SK-N-SH (cell line): ENCODE data around the gene SFXN5. TPM values are rescaled to one million over a fixed set of nuclear protein-coding genes. Genes with fewer than 3 reads are reported as not detected.

Experiments used
- CTCF ChIA-PET: fragments of 300-600, 350-600 bp; formaldehyde crosslinking; extraction: SDS; loops from one replicate; lab custom pipeline; 2021; lab: Yijun Ruan, JAX
- POLR2A ChIA-PET: fragments of 350-600 bp; sonication (Branson Sonifier 250); formaldehyde crosslinking; extraction: SDS; loops from one replicate; lab custom pipeline; 2020; ENCODE audit warnings: antibody characterized with exemption, inconsistent platforms; lab: Yijun Ruan, JAX
- DNase-seq: peaks from one replicate; pipeline ENCODE4 v3.0.0; 2012
- H2AFZ ChIP-seq: fragments of 200-600 bp; sonication (generic); 2 replicates; pipeline ENCODE4 v1.8.1; 2016; ENCODE audit warnings: antibody characterized with exemption, mild to moderate bottlenecking, low read depth
- H3F3A ChIP-seq: fragments of 200-600 bp; sonication (generic); replicated peaks from 2 replicates; pipeline ENCODE3; 2016; ENCODE audit warnings: antibody characterized with exemption, mild to moderate bottlenecking; ENCODE audit not compliant: insufficient read depth
- H3K27ac ChIP-seq, 2 experiments: fragments of 200-500 bp in 1 of 2; fragments of 200-600 bp in 1 of 2; sonication (Bioruptor generic) in 1 of 2; sonication (generic), shearing (Covaris generic) in 1 of 2; 2 replicates each; pipeline versions ENCODE4 v1.5.1 to v1.6.1; 2014 to 2016; ENCODE audit warnings: low read depth in 2 of 2, inconsistent platforms in 1 of 2, low read length in 1 of 2, mild to moderate bottlenecking in 1 of 2, mixed read lengths in 1 of 2
- H3K27me3 ChIP-seq: fragments of 200-600 bp; sonication (generic), shearing (Covaris generic); 2 replicates; pipeline ENCODE4 v1.6.1; 2016; ENCODE audit warnings: mixed run types; ENCODE audit not compliant: insufficient read depth
- H3K36me3 ChIP-seq, 2 experiments: fragments of 200-500 bp in 1 of 2; fragments of 200-600 bp in 1 of 2; sonication (Bioruptor generic) in 1 of 2; sonication (generic) in 1 of 2; replicated peaks in 1 of 2; 2 replicates each; pipeline versions ENCODE3 to v1.5.1; 2014 to 2016; ENCODE audit warnings: low read length in 1 of 2, mild to moderate bottlenecking in 1 of 2; ENCODE audit not compliant: insufficient read depth in 2 of 2, control insufficient read depth in 1 of 2
- H3K4me1 ChIP-seq, 2 experiments: fragments of 200-500 bp in 1 of 2; fragments of 200-600 bp in 1 of 2; sonication (Bioruptor generic) in 1 of 2; sonication (generic), shearing (Covaris generic) in 1 of 2; 2 replicates each; pipeline versions ENCODE4 v1.5.1 to v1.6.1; 2014 to 2016; ENCODE audit warnings: low read depth in 1 of 2, low read length in 1 of 2, mixed run types in 1 of 2; ENCODE audit not compliant: insufficient read depth in 2 of 2, control insufficient read depth in 1 of 2
- H3K4me2 ChIP-seq: fragments of 200-600 bp; sonication (generic), shearing (Covaris generic); 2 replicates; pipeline ENCODE4 v1.6.1; 2017; ENCODE audit warnings: mixed run types
- H3K4me3 ChIP-seq, 2 experiments: fragments of 200-500 bp in 1 of 2; fragments of 200-600 bp in 1 of 2; sonication (Bioruptor generic) in 1 of 2; sonication (generic), shearing (Covaris generic) in 1 of 2; 2 replicates each; pipeline versions ENCODE4 v1.5.1 to v1.8.1; 2014 to 2016; ENCODE audit warnings: low read depth in 2 of 2, inconsistent platforms in 1 of 2, low read length in 1 of 2, mild to moderate bottlenecking in 1 of 2, mixed read lengths in 1 of 2, moderate library complexity in 1 of 2
- H3K79me2 ChIP-seq: fragments of 200-600 bp; sonication (generic); 2 replicates; pipeline ENCODE4 v1.8.1; 2017; ENCODE audit warnings: mild to moderate bottlenecking; ENCODE audit not compliant: insufficient read depth
- H3K9ac ChIP-seq: fragments of 200-600 bp; sonication (generic); 2 replicates; pipeline ENCODE4 v1.6.1; 2017; ENCODE audit warnings: mixed run types
- H3K9me2 ChIP-seq: fragments of 200-600 bp; sonication (generic); 2 replicates; pipeline ENCODE4 v1.6.1; 2017; ENCODE audit warnings: mixed run types
- H3K9me3 ChIP-seq: fragments of 200-600 bp; sonication (generic); 2 replicates; pipeline ENCODE4 v1.6.1; 2017; ENCODE audit warnings: mixed run types, mild to moderate bottlenecking, moderate library complexity
- H4K20me1 ChIP-seq: fragments of 200-600 bp; sonication (generic); 2 replicates; pipeline ENCODE4 v1.6.1; 2017; ENCODE audit warnings: mild to moderate bottlenecking, mixed run types; ENCODE audit not compliant: insufficient read depth
- CHD2 ChIP-seq: fragments of 150-350 bp; IDR thresholded peaks from 2 replicates; pipeline ENCODE4 v1.6.1; 2018; ENCODE audit warnings: low read length; ENCODE audit not compliant: partially characterized antibody
- EP300 ChIP-seq, 2 experiments: IDR thresholded peaks; 2 replicates each; pipeline versions ENCODE4 v1.4.0 to v1.6.1; 2012; ENCODE audit warnings: borderline replicate concordance in 1 of 2, low read depth in 1 of 2, low read length in 1 of 2
- FOSL2 ChIP-seq: IDR thresholded peaks from 2 replicates; pipeline ENCODE4 v1.4.0; 2012; ENCODE audit warnings: low read depth, mild to moderate bottlenecking, moderate library complexity, borderline replicate concordance
- GATA2 ChIP-seq: sonication (generic); formaldehyde crosslinking; IDR thresholded peaks from 2 replicates; pipeline ENCODE4 v1.5.0; 2020; ENCODE audit warnings: mild to moderate bottlenecking, missing genetic modification reagents
- MAX ChIP-seq: IDR thresholded peaks from 2 replicates; pipeline ENCODE4 v1.4.0; 2012; ENCODE audit warnings: low read depth
- MEF2A ChIP-seq: IDR thresholded peaks from 2 replicates; pipeline ENCODE4 v1.4.0; 2012; ENCODE audit warnings: low read depth, borderline replicate concordance
- MXI1 ChIP-seq: IDR thresholded peaks from 2 replicates; pipeline ENCODE4 v1.6.1; 2012; ENCODE audit warnings: mild to moderate bottlenecking, low read depth, low read length, improper control_type of control experiment
- NRF1 ChIP-seq: IDR thresholded peaks from 2 replicates; pipeline ENCODE4 v1.6.1; 2012; ENCODE audit warnings: low read depth, mild to moderate bottlenecking, low read length
- PBX3 ChIP-seq: IDR thresholded peaks from 2 replicates; pipeline ENCODE4; 2012
- POLR2AphosphoS5 ChIP-seq: IDR thresholded peaks from 2 replicates; pipeline ENCODE4 v1.6.1; 2012; ENCODE audit warnings: low read depth, low read length
- RCOR1 ChIP-seq: fragments of 150-350 bp; IDR thresholded peaks from 2 replicates; pipeline ENCODE4 v1.6.1; 2017; ENCODE audit warnings: antibody characterized with exemption, low read length
- RFX5 ChIP-seq: IDR thresholded peaks from 2 replicates; pipeline ENCODE4 v1.6.1; 2012; ENCODE audit warnings: mild to moderate bottlenecking, improper control_type of control experiment, low read length
- RXRA ChIP-seq: IDR thresholded peaks from 2 replicates; pipeline ENCODE4 v1.4.0; 2012; ENCODE audit warnings: low read depth, mild to moderate bottlenecking, borderline replicate concordance
- TAF1 ChIP-seq: IDR thresholded peaks from 2 replicates; pipeline ENCODE4 v1.6.1; 2012; ENCODE audit warnings: low read depth, mild to moderate bottlenecking, low read length, moderate library complexity, borderline replicate concordance
- USF1 ChIP-seq: IDR thresholded peaks from 2 replicates; pipeline ENCODE4 v1.4.0; 2012; ENCODE audit warnings: low read depth, borderline replicate concordance
- USF2 ChIP-seq: fragments of 150-350 bp; IDR thresholded peaks from 2 replicates; pipeline ENCODE4 v1.6.1; 2017; ENCODE audit warnings: antibody characterized with exemption, low read length, low read depth, borderline replicate concordance
- WGBS: methylation state at CpG from one replicate; pipeline ENCODE4 v1.1.6; 2017; ENCODE audit warnings: low lambda C conversion rate; 5-methylcytosine and 5-hydroxymethylcytosine counted together
- polyA plus RNA-seq, 3 experiments: library from polyadenylated mRNA; depleted of rRNA; stranded (reverse); fragments of >200 nt; gene quantifications; 2 replicates each; pipeline ENCODE4 v1.2.3, GENCODE V29; 2012

Gene SFXN5
- polyA plus RNA-seq, 1 of the 3 experiments (the other 2 are of a cell fraction), result 9.9 TPM

GRCh38 chr2:73020657-73021370, 50.7 kb downstream of the SFXN5 start:
- peak; percentile 46 for DNase-seq

GRCh38 chr2:73020306-73020656, 51.2 kb downstream of the SFXN5 start:
- Histone ChIP-seq H3K27ac (peak overlapping the region in 1 of 2 experiments; percentile 37; a peak in 1 of 4 replicates), H3K36me3 (peaks cover 3 to 5% of the 10 kb centered on the region in 2 experiments), H3F3A (peaks cover 3% of the 10 kb centered on the region), H3K4me3 (no peak overlapping the region), H2AFZ (no peak overlapping the region), H3K4me1 (peaks cover 0 to 12% of the 10 kb centered on the region in 2 experiments; a peak in 2 of 4 replicates), H3K4me2 (0 out of 2 replicates have a peak overlapping the region, but pooled peaks have one; percentile 24), H4K20me1 (no peaks in the 10 kb centered on the region), H3K9me2 (no peaks in the 10 kb centered on the region), H3K9me3 (no peaks in the 10 kb centered on the region), H3K79me2 (no peaks in the 10 kb centered on the region), H3K27me3 (no peaks in the 10 kb centered on the region), H3K9ac (no peak overlapping the region)
- DNase-seq, result no peak
- ChIA-PET CTCF (interaction anchor here (0.8 to 1.0 kb wide), 2 partner anchors 10 to 27 kb away, joined by 3 read pairs; no protein-coding TSS in a partner anchor), POLR2A (no interaction called here)
- TF ChIP-seq MEF2A (no peak), RFX5 (no peak)
- 100% methylated on average over 7 of the region's 8 CpGs for WGBS

More at GRCh38 chr2:73020657-73021370, 50.7 kb downstream of the SFXN5 start:
- Histone ChIP-seq H3K4me2 (peak overlapping the region; percentile 24), H3K4me1 (peaks cover 0 to 12% of the 10 kb centered on the region in 2 experiments; a peak in 2 of 4 replicates), H3F3A (peaks cover 3% of the 10 kb centered on the region), H3K27me3 (no peaks in the 10 kb centered on the region), H3K9ac (no peak overlapping the region), H2AFZ (no peak overlapping the region), H4K20me1 (no peaks in the 10 kb centered on the region), H3K9me2 (no peaks in the 10 kb centered on the region), H3K4me3 (no peak overlapping the region), H3K27ac (peak overlapping the region in 1 of 2 experiments; percentile 37; a peak in 2 of 4 replicates), H3K79me2 (no peaks in the 10 kb centered on the region), H3K36me3 (peaks cover 3 to 5% of the 10 kb centered on the region in 2 experiments), H3K9me3 (no peaks in the 10 kb centered on the region)
- TF ChIP-seq PBX3 (no peak), GATA2 (CRISPR knock-in tag) (peak; percentile 40; the same call in 1 of the 2 replicates)
- 76% methylated on average over 7 of the region's 12 CpGs for WGBS
- ChIA-PET CTCF (interaction anchor here (0.8 to 1.0 kb wide), 2 partner anchors 11 to 27 kb away, joined by 3 read pairs; no protein-coding TSS in a partner anchor), POLR2A (no interaction called here)

- H3K9me2 ChIP-seq, result no peaks in the 10 kb centered on the region
- peaks cover 0 to 12% of the 10 kb centered on the region in 2 experiments; a peak in 3 of 4 replicates for H3K4me1 ChIP-seq
- H3F3A ChIP-seq, result peaks cover 20% of the 10 kb centered on the region
- no peak overlapping the region for H3K4me3 ChIP-seq
- no peak overlapping the region for H3K9ac ChIP-seq
- no peak overlapping the region for H2AFZ ChIP-seq
- DNase-seq, result no peak
- ChIA-PET POLR2A (no interaction called here), CTCF (interaction anchor here (1.1 to 2.0 kb wide), 4 partner anchors 67 to 159 kb away, joined by 3 to 7 read pairs (median 6); no protein-coding TSS in a partner anchor)
- no peaks in the 10 kb centered on the region for H3K9me3 ChIP-seq
- no peaks in the 10 kb centered on the region for H3K27me3 ChIP-seq
- H3K79me2 ChIP-seq, result no peaks in the 10 kb centered on the region
- no peaks in the 10 kb centered on the region for H4K20me1 ChIP-seq
- H3K4me2 ChIP-seq, result no peak overlapping the region
- 94% methylated on average over 2 of the region's 2 CpGs for WGBS
- H3K36me3 ChIP-seq, result peaks cover 3 to 5% of the 10 kb centered on the region in 2 experiments
- no peak overlapping the region for H3K27ac ChIP-seq
- no peak for TF ChIP-seq TAF1
- no peak for TF ChIP-seq MXI1
- no peak for TF ChIP-seq FOSL2
- no peak for TF ChIP-seq USF2
- no peak for TF ChIP-seq CHD2
- no peak for TF ChIP-seq MEF2A
- TF ChIP-seq EP300 (IDR thresholded peaks at IDR 0.05; ENCODE audit: borderline replicate concordance in 1 of 2, low read depth in 1 of 2, low read length in 1 of 2), result no peak
- no peak for TF ChIP-seq MAX
- no peak for TF ChIP-seq RCOR1
- no peak for TF ChIP-seq RXRA
- no peak for TF ChIP-seq NRF1
- no peak for TF ChIP-seq USF1
- TF ChIP-seq POLR2AphosphoS5, result no peak
Measured at GRCh38 chr2:73018188-73018825, 53.2 kb downstream of the SFXN5 start.
